Neural cell (in vitro differentiated cells): ENCODE measurements around the gene FRMD4B. TPM values are rescaled to one million over a fixed set of nuclear protein-coding genes. Genes with fewer than 3 reads are reported as not detected.

Experiments used
- H2AFZ ChIP-seq: fragments of 200-600, 300-800 bp; sonication (generic), shearing (Covaris generic); 2 replicates; pipeline ENCODE4 v1.6.0; 2014; ENCODE audit warnings: low read depth, mild to moderate bottlenecking, antibody characterized with exemption, low read length, moderate library complexity
- H3F3A ChIP-seq: fragments of 200-600 bp; shearing (Covaris generic); 2 replicates; pipeline ENCODE4 v1.6.1; 2016; ENCODE audit warnings: mild to moderate bottlenecking, moderate library complexity, mixed read lengths, antibody characterized with exemption, low read length; ENCODE audit not compliant: insufficient read depth, poor library complexity, severe bottlenecking
- H3K27ac ChIP-seq: fragments of 200-600, 300-800 bp; sonication (generic), shearing (Covaris generic); 2 replicates; pipeline ENCODE4 v1.5.1; 2014; ENCODE audit warnings: mild to moderate bottlenecking, low read length, moderate library complexity
- H3K27me3 ChIP-seq: fragments of 300-800, 200-600 bp; sonication (generic), shearing (Covaris generic); 2 replicates; pipeline ENCODE4 v1.6.0; 2014; ENCODE audit warnings: mild to moderate bottlenecking, low read depth, low read length, moderate library complexity; ENCODE audit not compliant: insufficient read depth
- H3K36me3 ChIP-seq: fragments of 300-800, 200-600 bp; sonication (generic), shearing (Covaris generic); 2 replicates; pipeline ENCODE4 v1.5.1; 2014; ENCODE audit warnings: mild to moderate bottlenecking, antibody characterized with exemption, low read length, moderate library complexity; ENCODE audit not compliant: insufficient read depth
- H3K4me2 ChIP-seq: fragments of 300-800, 200-600 bp; sonication (generic), shearing (Covaris generic); 2 replicates; pipeline ENCODE4 v1.6.0; 2014; ENCODE audit warnings: mild to moderate bottlenecking, low read length
- H3K4me3 ChIP-seq: fragments of 300-800, 200-600 bp; sonication (generic), shearing (Covaris generic); 2 replicates; pipeline ENCODE4 v1.5.1; 2014; ENCODE audit warnings: mild to moderate bottlenecking, low read length, moderate library complexity
- H3K79me2 ChIP-seq: fragments of 200-600 bp; shearing (Covaris generic); replicated peaks from 2 replicates; pipeline ENCODE4 v1.6.0; 2014; ENCODE audit warnings: mild to moderate bottlenecking, low read length, moderate library complexity; ENCODE audit not compliant: insufficient read depth
- H3K9ac ChIP-seq: fragments of 300-800, 200-600 bp; sonication (generic), shearing (Covaris generic); 2 replicates; pipeline ENCODE4 v1.6.1; 2016; ENCODE audit warnings: mild to moderate bottlenecking, low read length, mixed read lengths
- H3K9me2 ChIP-seq: fragments of 200-600 bp; shearing (Covaris generic); 2 replicates; pipeline ENCODE4 v1.6.1; 2016; ENCODE audit warnings: mild to moderate bottlenecking, low read length, mixed read lengths; ENCODE audit not compliant: insufficient read depth
- H3K9me3 ChIP-seq: fragments of 200-600, 300-800 bp; sonication (generic), shearing (Covaris generic); 2 replicates; pipeline ENCODE4 v1.6.1; 2016; ENCODE audit warnings: mild to moderate bottlenecking, mixed run types, low read length, moderate library complexity, mixed read lengths
- H4K20me1 ChIP-seq: fragments of 200-600 bp; shearing (Covaris generic); 2 replicates; pipeline ENCODE4 v1.6.1; 2016; ENCODE audit warnings: mild to moderate bottlenecking, mixed run types; ENCODE audit not compliant: insufficient read depth
- CTCF ChIP-seq: fragments of 450-650 bp; IDR thresholded peaks from 2 replicates; pipeline ENCODE4 v1.5.1; 2014; ENCODE audit warnings: antibody characterized with exemption, mild to moderate bottlenecking, moderate library complexity; ENCODE audit not compliant: poor library complexity, severe bottlenecking
- EP300 ChIP-seq: fragments of 450-650 bp; conservative IDR thresholded peaks from 2 replicates; pipeline ENCODE4 v1.6.1; 2014; ENCODE audit warnings: antibody characterized with exemption, mild to moderate bottlenecking, moderate library complexity; ENCODE audit not compliant: poor library complexity, severe bottlenecking
- EZH2 ChIP-seq: fragments of 200-600, 300-800 bp; shearing (Covaris generic), sonication (generic); IDR thresholded peaks from 2 replicates; pipeline ENCODE4 v1.6.1; 2014; ENCODE audit warnings: antibody characterized with exemption, low read length, borderline replicate concordance, mild to moderate bottlenecking; ENCODE audit not compliant: insufficient read depth, poor library complexity, severe bottlenecking
- MXI1 ChIP-seq: fragments of 450-650 bp; conservative IDR thresholded peaks from 2 replicates; pipeline ENCODE4 v1.6.1; 2014; ENCODE audit warnings: antibody characterized with exemption, mild to moderate bottlenecking; ENCODE audit not compliant: poor library complexity, severe bottlenecking
- POLR2AphosphoS5 ChIP-seq: IDR thresholded peaks from 2 replicates; pipeline ENCODE4 v1.6.1; 2012
- RAD21 ChIP-seq: fragments of 450-650 bp; conservative IDR thresholded peaks from 2 replicates; pipeline ENCODE4 v1.6.1; 2014; ENCODE audit warnings: antibody characterized with exemption, mild to moderate bottlenecking, moderate library complexity
- REST ChIP-seq: IDR thresholded peaks from 2 replicates; pipeline ENCODE4 v1.6.1; 2012; ENCODE audit warnings: borderline replicate concordance
- SMC3 ChIP-seq: fragments of 450-650 bp; conservative IDR thresholded peaks from 2 replicates; pipeline ENCODE4 v1.6.1; 2014; ENCODE audit warnings: antibody characterized with exemption, mild to moderate bottlenecking, moderate library complexity; ENCODE audit not compliant: poor library complexity
- TAF1 ChIP-seq: IDR thresholded peaks from 2 replicates; pipeline ENCODE4 v1.6.1; 2012; ENCODE audit warnings: low read depth
- polyA plus RNA-seq: library from polyadenylated mRNA; depleted of rRNA; stranded (reverse); fragments of >200 nt; gene quantifications from 2 replicates; pipeline ENCODE4 v1.2.3, GENCODE V29; 2014

Gene FRMD4B
- polyA plus RNA-seq, 1 donor from 2014 or later, result 6.2 TPM

- no peak overlapping the region for H2AFZ ChIP-seq
- H3K36me3 ChIP-seq, result no peaks in the 10 kb centered on the region
- no peak overlapping the region for H3K27ac ChIP-seq
- no peaks in the 10 kb centered on the region for H3K9me3 ChIP-seq
- no peaks in the 10 kb centered on the region for H3K9me2 ChIP-seq
- no peak overlapping the region for H3K4me2 ChIP-seq
- no peak overlapping the region for H3K4me3 ChIP-seq
- no peaks in the 10 kb centered on the region for H3F3A ChIP-seq
- H3K9ac ChIP-seq, result no peak overlapping the region
- no peaks in the 10 kb centered on the region for H3K27me3 ChIP-seq
- TF ChIP-seq SMC3 (no peak), REST (no peak), CTCF (no peak), RAD21 (no peak), MXI1 (no peak), EP300 (no peak), TAF1 (no peak), POLR2AphosphoS5 (no peak), EZH2 (no peak)
- no peaks in the 10 kb centered on the region for H3K79me2 ChIP-seq
- no peaks in the 10 kb centered on the region for H4K20me1 ChIP-seq
Measured at GRCh38 chr3:69141313-69141712, 244.6 kb downstream of the FRMD4B start.

- H3K9me2 ChIP-seq, result no peaks in the 10 kb centered on the region
- no peaks in the 10 kb centered on the region for H4K20me1 ChIP-seq
- H2AFZ ChIP-seq, result no peak overlapping the region
- no peaks in the 10 kb centered on the region for H3K79me2 ChIP-seq
- no peak for TF ChIP-seq MXI1
- no peak for TF ChIP-seq REST
- no peak for TF ChIP-seq TAF1
- no peak overlapping the region for H3K27ac ChIP-seq
- H3F3A ChIP-seq, result no peaks in the 10 kb centered on the region
- H3K4me3 ChIP-seq, result no peak overlapping the region
- H3K27me3 ChIP-seq, result no peaks in the 10 kb centered on the region
- no peaks in the 10 kb centered on the region for H3K9me3 ChIP-seq
- no peak overlapping the region for H3K4me2 ChIP-seq
- no peak overlapping the region for H3K9ac ChIP-seq
- H3K36me3 ChIP-seq, result no peaks in the 10 kb centered on the region
Measured at GRCh38 chr3:69137412-69137811, 248.5 kb downstream of the FRMD4B start.
